Liver (tissue), 9 donors: Measurements from ENCODE around the gene DDX24. TPM values are rescaled to one million over a fixed set of nuclear protein-coding genes. Genes with fewer than 3 reads are reported as not detected.

Experiments used
- DNase-seq: peaks from one replicate; pipeline ENCODE4 v3.0.0-alpha.2; 2017; ENCODE audit warnings: low spot score
- H3K27ac ChIP-seq, 2 donors: one replicate each; pipeline ENCODE4 v1.7.0; 2013; ENCODE audit warnings: inconsistent platforms in 2 of 2, low read length in 2 of 2, control low read depth in 1 of 2, low read depth in 1 of 2, mild to moderate bottlenecking in 1 of 2
- H3K27me3 ChIP-seq, 4 donors: one replicate each; pipeline versions ENCODE4 v1.6.1 to v1.7.0; 2013; ENCODE audit warnings: low read length in 3 of 4, inconsistent platforms in 1 of 4, mild to moderate bottlenecking in 1 of 4, moderate library complexity in 1 of 4; ENCODE audit not compliant: control insufficient read depth in 4 of 4, insufficient read depth in 4 of 4
- H3K36me3 ChIP-seq, 4 donors: one replicate each; pipeline versions ENCODE4 v1.6.1 to v1.7.0; 2013; ENCODE audit warnings: low read length in 3 of 4, mild to moderate bottlenecking in 3 of 4, low read depth in 1 of 4, moderate library complexity in 1 of 4; ENCODE audit not compliant: control insufficient read depth in 4 of 4, insufficient read depth in 3 of 4
- H3K4me1 ChIP-seq, 4 donors: one replicate each; pipeline versions ENCODE4 v1.6.1 to v1.7.0; 2013; ENCODE audit warnings: low read length in 3 of 4, mild to moderate bottlenecking in 3 of 4, moderate library complexity in 1 of 4; ENCODE audit not compliant: control insufficient read depth in 4 of 4, insufficient read depth in 4 of 4
- H3K4me3 ChIP-seq, 3 donors: one replicate each; pipeline versions ENCODE4 v1.6.1 to v1.7.0; 2013; ENCODE audit warnings: low read length in 3 of 3, control low read depth in 1 of 3, low read depth in 1 of 3, mild to moderate bottlenecking in 1 of 3
- H3K9ac ChIP-seq, 2 donors: one replicate each; pipeline ENCODE4 v1.7.0; 2013; ENCODE audit warnings: low read length in 2 of 2, mild to moderate bottlenecking in 2 of 2, moderate library complexity in 2 of 2, control low read depth in 1 of 2, low read depth in 1 of 2
- H3K9me3 ChIP-seq, 4 donors: one replicate each; pipeline versions ENCODE4 v1.6.1 to v1.7.0; 2013; ENCODE audit warnings: low read length in 3 of 4; ENCODE audit not compliant: control insufficient read depth in 4 of 4
- EGR1 ChIP-seq, 2 donors: IDR thresholded peaks; 2 replicates each; pipeline ENCODE4 v1.6.1; 2016 to 2018; ENCODE audit warnings: antibody characterized with exemption in 2 of 2, low read depth in 2 of 2
- FOXA1 ChIP-seq: IDR thresholded peaks from 2 replicates; pipeline ENCODE4 v1.6.1; 2016; ENCODE audit warnings: antibody characterized with exemption
- FOXA2 ChIP-seq: IDR thresholded peaks from 2 replicates; pipeline ENCODE4 v1.6.1; 2016; ENCODE audit warnings: antibody characterized with exemption
- GABPA ChIP-seq, 2 donors: IDR thresholded peaks in 1 of 2; conservative IDR thresholded peaks in 1 of 2; 2 replicates each; pipeline ENCODE4 v1.6.1; 2016; ENCODE audit warnings: antibody characterized with exemption in 2 of 2, mild to moderate bottlenecking in 1 of 2, moderate library complexity in 1 of 2
- HNF4A ChIP-seq, 2 donors: conservative IDR thresholded peaks; 2 replicates each; pipeline ENCODE4 v1.6.1; 2016; ENCODE audit warnings: antibody characterized with exemption in 2 of 2, mild to moderate bottlenecking in 2 of 2
- HNF4G ChIP-seq: IDR thresholded peaks from 2 replicates; pipeline ENCODE4 v1.6.1; 2016; ENCODE audit warnings: antibody characterized with exemption
- NR2F2 ChIP-seq: IDR thresholded peaks from 2 replicates; pipeline ENCODE4 v1.6.1; 2016; ENCODE audit warnings: antibody characterized with exemption
- RAD21 ChIP-seq, 2 donors: IDR thresholded peaks; 2 replicates each; pipeline ENCODE4 v1.6.1; 2016; ENCODE audit warnings: antibody characterized with exemption in 2 of 2, mild to moderate bottlenecking in 2 of 2
- RXRA ChIP-seq, 2 donors: IDR thresholded peaks; 2 replicates each; pipeline ENCODE4 v1.6.1; 2017 to 2018; ENCODE audit warnings: antibody characterized with exemption in 2 of 2, mild to moderate bottlenecking in 1 of 2
- SP1 ChIP-seq: IDR thresholded peaks from 2 replicates; pipeline ENCODE4 v1.6.1; 2018; ENCODE audit warnings: antibody characterized with exemption, mild to moderate bottlenecking
- TAF1 ChIP-seq: conservative IDR thresholded peaks from 2 replicates; pipeline ENCODE4 v1.6.1; 2016; ENCODE audit warnings: antibody characterized with exemption, mild to moderate bottlenecking
- YY1 ChIP-seq: IDR thresholded peaks from 2 replicates; pipeline ENCODE4 v1.6.1; 2016; ENCODE audit warnings: antibody characterized with exemption, mild to moderate bottlenecking
- ZBTB33 ChIP-seq: IDR thresholded peaks from 2 replicates; pipeline ENCODE4 v1.6.1; 2016; ENCODE audit warnings: antibody characterized with exemption
- WGBS: extraction: QIAGEN DNeasy Blood & Tissue Kit; methylation state at CpG from one replicate; pipeline ENCODE4 v1.1.7; 2013; 5-methylcytosine and 5-hydroxymethylcytosine counted together
- polyA plus RNA-seq, 2 donors: library from polyadenylated mRNA; stranded (reverse) in 1 of 2; unstranded in 1 of 2; fragments of 200-250 nt in 1 of 2; fragments of >200 nt in 1 of 2; fragmentation: Nextera tagmentation in 1 of 2; extraction: Ambion mirVana in 1 of 2; gene quantifications; one replicate each; pipeline versions ENCODE4 v1.2.1 to v1.2.3, GENCODE V29; 2013 to 2015
- total RNA-seq, 2 donors: library from RNA; depleted of rRNA; stranded (reverse); fragments of >200 nt; gene quantifications; one replicate each; pipeline ENCODE4 v1.2.3, GENCODE V29; 2014
- TF ChIP-seq, protein P1 (sequence below): IDR thresholded peaks from 2 replicates; pipeline ENCODE4 v1.6.1; 2016; ENCODE audit warnings: antibody characterized with exemption
- TF ChIP-seq, protein P2 (sequence below): fragments of 150-350 bp; IDR thresholded peaks from 2 replicates; pipeline ENCODE4 v1.5.1; 2017; ENCODE audit warnings: improper control_type of control experiment, low read depth, low read length; ENCODE audit not compliant: missing input control
- donor health status: healthy.
- donor health status: healthy.
- donor health status: healthy.
- donor health status: healthy.
- donor health status: healthy.

Gene DDX24
- total and polyA plus RNA-seq, 4 donors, result 33.8 to 59.7 (median 47.8) TPM

- TF ChIP-seq ZBTB33, result no peak
- no peak for TF ChIP-seq GABPA (IDR thresholded peaks at IDR 0.05 in 1 of 2, conservative IDR thresholded peaks at IDR 0.05 in 1 of 2)
- no peak for TF ChIP-seq YY1
- TF ChIP-seq, protein P1, sequence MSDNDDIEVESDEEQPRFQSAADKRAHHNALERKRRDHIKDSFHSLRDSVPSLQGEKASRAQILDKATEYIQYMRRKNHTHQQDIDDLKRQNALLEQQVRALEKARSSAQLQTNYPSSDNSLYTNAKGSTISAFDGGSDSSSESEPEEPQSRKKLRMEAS, result no peak
- no peak for TF ChIP-seq RAD21 (IDR thresholded peaks at IDR 0.05)
- TF ChIP-seq FOXA2, result no peak
These were observed 28.9 kb upstream of the DDX24 start (continued) for GRCh38 chr14:94109915-94110250.

GRCh38 chr14:94104731-94105130 lies 23.7 kb upstream of the DDX24 start:
- Histone ChIP-seq H3K9ac (no peak overlapping the region), H3K36me3 (no peaks in the 10 kb centered on the region), H3K4me1 (peaks cover 0 to 3% (median 1%) of the 10 kb centered on the region in 4 donors), H3K27me3 (no peaks in the 10 kb centered on the region), H3K4me3 (no peak overlapping the region), H3K9me3 (no peaks in the 10 kb centered on the region), H3K27ac (no peak overlapping the region)
- 84% methylated on average over 10 of the region's 10 CpGs for WGBS
- no peak for TF ChIP-seq SP1
- TF ChIP-seq FOXA1, result no peak
- no peak for TF ChIP-seq NR2F2
- no peak for TF ChIP-seq YY1
- no peak for TF ChIP-seq HNF4G
- no peak for TF ChIP-seq FOXA2
- TF ChIP-seq GABPA (IDR thresholded peaks at IDR 0.05 in 1 of 2, conservative IDR thresholded peaks at IDR 0.05 in 1 of 2), result no peak
- no peak for TF ChIP-seq TAF1
- TF ChIP-seq HNF4A (conservative IDR thresholded peaks at IDR 0.05), result no peak
- no peak for TF ChIP-seq ZBTB33
- TF ChIP-seq RAD21 (IDR thresholded peaks at IDR 0.05), result no peak
- TF ChIP-seq, protein P1, result no peak
- TF ChIP-seq, protein P2, sequence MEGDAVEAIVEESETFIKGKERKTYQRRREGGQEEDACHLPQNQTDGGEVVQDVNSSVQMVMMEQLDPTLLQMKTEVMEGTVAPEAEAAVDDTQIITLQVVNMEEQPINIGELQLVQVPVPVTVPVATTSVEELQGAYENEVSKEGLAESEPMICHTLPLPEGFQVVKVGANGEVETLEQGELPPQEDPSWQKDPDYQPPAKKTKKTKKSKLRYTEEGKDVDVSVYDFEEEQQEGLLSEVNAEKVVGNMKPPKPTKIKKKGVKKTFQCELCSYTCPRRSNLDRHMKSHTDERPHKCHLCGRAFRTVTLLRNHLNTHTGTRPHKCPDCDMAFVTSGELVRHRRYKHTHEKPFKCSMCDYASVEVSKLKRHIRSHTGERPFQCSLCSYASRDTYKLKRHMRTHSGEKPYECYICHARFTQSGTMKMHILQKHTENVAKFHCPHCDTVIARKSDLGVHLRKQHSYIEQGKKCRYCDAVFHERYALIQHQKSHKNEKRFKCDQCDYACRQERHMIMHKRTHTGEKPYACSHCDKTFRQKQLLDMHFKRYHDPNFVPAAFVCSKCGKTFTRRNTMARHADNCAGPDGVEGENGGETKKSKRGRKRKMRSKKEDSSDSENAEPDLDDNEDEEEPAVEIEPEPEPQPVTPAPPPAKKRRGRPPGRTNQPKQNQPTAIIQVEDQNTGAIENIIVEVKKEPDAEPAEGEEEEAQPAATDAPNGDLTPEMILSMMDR, result no peak
- no peak for TF ChIP-seq RXRA (IDR thresholded peaks at IDR 0.05)
- no peak for TF ChIP-seq EGR1 (IDR thresholded peaks at IDR 0.05; ENCODE audit: low read depth in 2 of 2)
- no peak for DNase-seq
